HEK293T (cell line): ENCODE results near the gene CYRIA.

Source experiments
- BHLHE40 ChIP-seq: fragments of 450-650 bp; IDR thresholded peaks from 2 replicates; pipeline ENCODE4 v1.6.1; 2016; ENCODE audit warnings: mild to moderate bottlenecking, moderate library complexity, borderline replicate concordance
- SP1 ChIP-seq: fragments of 450-650 bp; IDR thresholded peaks from 2 replicates; pipeline ENCODE4 v1.6.1; 2017

- TF ChIP-seq BHLHE40 (no peak), SP1 (no peak)
These were observed 25.6 kb upstream of the CYRIA start for GRCh38 chr2:16691261-16691660.
